ENCODE measurements around the gene KPNA6. TPM values are rescaled to one million over a fixed set of nuclear protein-coding genes. Genes with fewer than 3 reads are reported as not detected.

KPNA6 gene
- total and polyA plus RNA-seq, 10 of the 15 experiments (the other 5 are each of a cell fraction or from before 2014, with no cell fraction given) = 11.1 to 55.6 (median 25.9) TPM

DNA sequence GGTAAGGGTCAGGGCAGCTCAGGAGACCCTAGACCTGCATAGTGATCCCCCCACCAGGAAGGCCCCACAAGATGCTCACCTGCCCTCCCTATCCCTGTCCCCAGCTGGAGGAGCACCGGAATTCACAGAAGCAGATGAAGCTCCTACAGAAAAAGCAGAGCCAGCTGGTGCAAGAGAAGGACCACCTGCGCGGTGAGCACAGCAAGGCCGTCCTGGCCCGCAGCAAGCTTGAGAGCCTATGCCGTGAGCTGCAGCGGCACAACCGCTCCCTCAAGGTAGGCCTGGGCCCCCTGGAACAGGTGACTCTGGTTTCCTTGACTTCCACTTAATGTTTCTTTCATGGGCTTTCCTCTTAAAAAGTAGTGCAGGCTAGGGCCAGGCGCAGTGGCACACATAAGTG is 80.0 kb downstream of the KPNA6 start:
- no peak overlapping the region for H3K27ac ChIP-seq (ENCODE audit: control insufficient read depth, insufficient read depth)
- H4K20me1 ChIP-seq (ENCODE audit: control insufficient read depth, insufficient read depth) = no peaks in the 10 kb centered on the region; the same call in 1 of the 2 replicates
- ChIA-PET POLR2A (no interaction called here), RAD21 (ENCODE audit: unreplicated experiment) (no interaction called here), CTCF (no interaction called here), SMC1A (ENCODE audit: uncharacterized antibody, unreplicated experiment) (no interaction called here)
- DNase-seq (ENCODE audit: low read depth, low spot score) = no peak
- no peak for TF ChIP-seq PAX5 (IDR thresholded peaks at IDR 0.05; ENCODE audit: borderline replicate concordance, low read depth, low read length)
- TF ChIP-seq ATF7 (IDR thresholded peaks at IDR 0.05; ENCODE audit: low read depth) = no peak
- no peak for TF ChIP-seq ETV6 (conservative IDR thresholded peaks at IDR 0.05 in 1 of 2, IDR thresholded peaks at IDR 0.05 in 1 of 2; ENCODE audit: borderline replicate concordance in 1 of 2, low read depth in 1 of 2)
- no peak for TF ChIP-seq FOXK2 (IDR thresholded peaks at IDR 0.05)
- no peak for TF ChIP-seq RFX5 (IDR thresholded peaks at IDR 0.05; ENCODE audit: low read depth, low read length)
- TF ChIP-seq, protein P1, sequence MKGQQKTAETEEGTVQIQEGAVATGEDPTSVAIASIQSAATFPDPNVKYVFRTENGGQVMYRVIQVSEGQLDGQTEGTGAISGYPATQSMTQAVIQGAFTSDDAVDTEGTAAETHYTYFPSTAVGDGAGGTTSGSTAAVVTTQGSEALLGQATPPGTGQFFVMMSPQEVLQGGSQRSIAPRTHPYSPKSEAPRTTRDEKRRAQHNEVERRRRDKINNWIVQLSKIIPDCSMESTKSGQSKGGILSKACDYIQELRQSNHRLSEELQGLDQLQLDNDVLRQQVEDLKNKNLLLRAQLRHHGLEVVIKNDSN (IDR thresholded peaks at IDR 0.05; ENCODE audit: borderline replicate concordance, extremely low read length, insufficient read depth, low read depth, low read length) = no peak
- TF ChIP-seq, protein P2, sequence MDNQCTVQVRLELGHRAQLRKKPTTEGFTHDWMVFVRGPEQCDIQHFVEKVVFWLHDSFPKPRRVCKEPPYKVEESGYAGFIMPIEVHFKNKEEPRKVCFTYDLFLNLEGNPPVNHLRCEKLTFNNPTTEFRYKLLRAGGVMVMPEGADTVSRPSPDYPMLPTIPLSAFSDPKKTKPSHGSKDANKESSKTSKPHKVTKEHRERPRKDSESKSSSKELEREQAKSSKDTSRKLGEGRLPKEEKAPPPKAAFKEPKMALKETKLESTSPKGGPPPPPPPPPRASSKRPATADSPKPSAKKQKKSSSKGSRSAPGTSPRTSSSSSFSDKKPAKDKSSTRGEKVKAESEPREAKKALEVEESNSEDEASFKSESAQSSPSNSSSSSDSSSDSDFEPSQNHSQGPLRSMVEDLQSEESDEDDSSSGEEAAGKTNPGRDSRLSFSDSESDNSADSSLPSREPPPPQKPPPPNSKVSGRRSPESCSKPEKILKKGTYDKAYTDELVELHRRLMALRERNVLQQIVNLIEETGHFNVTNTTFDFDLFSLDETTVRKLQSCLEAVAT (IDR thresholded peaks at IDR 0.05) = no peak
- TF ChIP-seq IRF4 (IDR thresholded peaks at IDR 0.05; ENCODE audit: low read depth, low read length) = no peak
- no peak for TF ChIP-seq YY1 (IDR thresholded peaks at IDR 0.05; ENCODE audit: low read depth, low read length)
- TF ChIP-seq SREBF1 (IDR thresholded peaks at IDR 0.05; ENCODE audit: low read length) = no peak
- TF ChIP-seq, protein P3, sequence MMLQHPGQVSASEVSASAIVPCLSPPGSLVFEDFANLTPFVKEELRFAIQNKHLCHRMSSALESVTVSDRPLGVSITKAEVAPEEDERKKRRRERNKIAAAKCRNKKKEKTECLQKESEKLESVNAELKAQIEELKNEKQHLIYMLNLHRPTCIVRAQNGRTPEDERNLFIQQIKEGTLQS (IDR thresholded peaks at IDR 0.05; ENCODE audit: borderline replicate concordance, extremely low read depth, low read depth, low read length) = no peak
- no peak for TF ChIP-seq ZNF274 (IDR thresholded peaks at IDR 0.05; ENCODE audit: insufficient read depth, insufficient read length)
- TF ChIP-seq SUZ12 (IDR thresholded peaks at IDR 0.05; ENCODE audit: unreplicated experiment) = no peak
- no peak for TF ChIP-seq SMAD1 (IDR thresholded peaks at IDR 0.05; ENCODE audit: low read depth, partially characterized antibody)
- TF ChIP-seq RELA (IDR thresholded peaks at IDR 0.05; ENCODE audit: borderline replicate concordance, partially characterized antibody) = no peak
- TF ChIP-seq POLR2A (IDR thresholded peaks at IDR 0.05; ENCODE audit: low read depth, low read length) = no peak
- no peak for TF ChIP-seq EP300 (IDR thresholded peaks at IDR 0.05; ENCODE audit: borderline replicate concordance in 1 of 2, control insufficient read depth in 1 of 2, low read depth in 2 of 2, low read length in 2 of 2)
- TF ChIP-seq RAD21 (IDR thresholded peaks at IDR 0.05; ENCODE audit: insufficient read depth, low read depth, low read length) = no peak
- ATAC-seq = no peak
- peaks cover 30% of the 10 kb centered on the region for H3K79me2 ChIP-seq (ENCODE audit: control insufficient read depth, insufficient read depth, low read length)
- in situ Hi-C loops (cut with MboI) (no loop called here), intact Hi-C loops (cut with micrococcal nuclease; ENCODE audit: unreplicated experiment) (no loop called here)
- H3K4me3 ChIP-seq = no peak overlapping the region
- H2AFZ ChIP-seq (ENCODE audit: control insufficient read depth, low read depth, low read length) = no peak overlapping the region
- H3K4me2 ChIP-seq (ENCODE audit: control insufficient read depth, insufficient read depth) = no peak overlapping the region
- peaks cover 3% of the 10 kb centered on the region for H3K4me1 ChIP-seq (ENCODE audit: control insufficient read depth, insufficient read depth, low read length)
- BruUV-seq (replicated peaks) = no TSS peak
- FAIRE-seq = no peak
- 100% methylated on average over 9 of the region's 9 CpGs for WGBS (ENCODE audit: insufficient coverage, insufficient replicate concordance, low lambda C conversion rate, missing lambda C conversion rate)
- H3K36me3 ChIP-seq (ENCODE audit: control insufficient read depth in 2 of 2, insufficient read depth in 2 of 2, low read length in 1 of 2) = peaks cover 33 to 58% of the 10 kb centered on the region in 2 experiments
- H3K9me3 ChIP-seq (replicated peaks; ENCODE audit: control insufficient read depth, insufficient read depth, low read length) = no peaks in the 10 kb centered on the region
- H3K9ac ChIP-seq (ENCODE audit: control insufficient read depth, insufficient read depth, low read length) = no peak overlapping the region
- H3K27me3 ChIP-seq (replicated peaks in 1 of 2; ENCODE audit: control insufficient read depth in 2 of 2, insufficient read depth in 2 of 2, low read length in 1 of 2) = no peaks in the 10 kb centered on the region
